Measurements from ENCODE around the gene SPNS2.

SPNS2 gene

DNA sequence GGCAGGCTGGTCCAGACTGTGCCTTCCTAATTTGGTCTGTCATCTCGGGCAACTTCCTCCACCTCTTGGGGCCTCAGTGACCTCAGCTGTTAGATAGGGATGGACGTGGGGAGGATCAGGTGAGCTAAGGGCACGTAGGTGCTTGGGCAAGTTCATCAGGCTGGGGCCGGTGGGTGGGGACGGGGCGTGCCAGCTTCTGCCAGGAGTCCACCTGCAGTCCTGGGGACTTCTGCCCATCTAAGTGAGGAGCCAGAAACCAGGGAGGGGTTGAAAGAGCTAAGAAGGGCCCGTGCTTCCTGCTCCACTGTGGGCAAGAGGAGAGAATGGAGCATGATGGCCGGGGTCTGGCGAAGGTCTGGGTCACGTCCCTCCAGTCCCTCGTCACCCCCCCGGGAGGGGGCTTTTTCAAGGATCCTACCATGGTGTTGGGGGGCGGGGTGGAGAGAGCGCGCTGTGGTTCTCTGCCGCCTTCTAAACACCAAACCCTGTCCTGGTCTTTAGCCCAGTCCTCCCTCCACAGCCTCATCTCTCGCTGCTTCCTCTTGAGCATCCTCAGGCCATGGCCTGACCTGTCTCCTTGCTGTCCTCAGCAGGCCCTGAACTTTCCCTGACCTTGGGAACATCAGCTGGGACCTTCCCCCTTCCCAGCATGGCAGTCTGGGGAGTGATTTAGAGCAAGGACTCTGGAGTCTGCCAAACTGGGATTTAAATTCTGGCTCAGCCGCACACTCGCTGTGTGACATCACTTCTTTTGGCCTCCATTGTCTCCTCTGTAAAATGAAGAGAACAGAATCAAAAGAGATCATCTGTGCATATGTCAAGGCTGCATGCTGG is 21.6 kb downstream of the SPNS2 start:
- DNase-seq (ENCODE audit: low read depth), result no peak

DNA sequence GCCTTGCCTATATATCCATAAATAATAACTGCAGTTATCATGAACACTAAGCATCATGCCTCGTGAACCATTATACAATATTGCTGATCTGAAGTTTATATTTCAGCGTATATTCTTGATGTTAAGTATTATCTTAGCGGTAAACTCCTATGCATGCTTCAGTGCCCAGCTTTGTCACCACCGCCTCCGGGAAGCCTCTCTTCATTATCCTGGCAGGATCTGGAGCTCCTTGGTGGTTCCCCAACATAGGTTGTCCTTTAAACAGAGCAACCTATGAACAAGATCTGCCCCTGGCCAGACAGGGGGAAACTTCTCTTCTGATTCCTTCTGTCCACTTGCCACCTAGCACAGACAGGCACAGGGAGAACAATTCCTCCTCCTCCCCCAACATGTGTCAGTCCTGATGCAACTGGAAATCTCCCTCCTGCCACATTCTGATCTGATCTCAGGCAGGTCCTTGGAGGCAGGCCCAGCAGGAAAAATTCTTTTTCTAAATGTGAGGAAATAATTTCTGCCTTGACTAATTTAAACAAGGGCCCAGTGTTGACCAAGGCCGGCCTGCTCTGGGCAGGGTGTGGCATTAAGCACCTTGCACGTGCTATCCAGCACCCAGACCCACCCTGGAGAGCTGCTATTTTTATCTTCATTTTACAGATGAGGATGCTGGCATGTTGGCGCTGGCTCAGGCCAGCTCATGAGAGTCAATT is 22.4 kb downstream of the SPNS2 start:
- DNase-seq (ENCODE audit: low read depth), result no peak

DNA sequence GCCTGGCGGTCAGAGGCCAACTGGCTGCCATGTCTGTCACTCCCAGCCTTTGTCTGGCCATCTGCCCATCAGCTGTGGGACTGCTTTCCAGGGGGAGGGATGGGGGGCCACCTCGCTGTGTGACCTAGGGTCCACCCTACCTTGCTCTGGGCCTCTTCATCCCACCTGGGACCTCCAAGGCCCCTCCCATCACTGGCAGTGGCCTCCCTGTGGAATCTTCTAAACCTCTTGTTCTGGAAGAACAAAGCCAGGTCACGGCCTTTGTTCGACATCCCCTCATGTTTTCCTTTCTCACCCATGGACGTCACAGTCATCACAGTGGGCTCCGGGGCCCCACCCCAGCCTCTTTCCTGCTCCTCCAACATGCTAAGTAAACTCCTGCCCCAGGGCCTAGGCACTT is 24.0 kb downstream of the SPNS2 start:
- no peak for DNase-seq (ENCODE audit: low read depth)

DNA sequence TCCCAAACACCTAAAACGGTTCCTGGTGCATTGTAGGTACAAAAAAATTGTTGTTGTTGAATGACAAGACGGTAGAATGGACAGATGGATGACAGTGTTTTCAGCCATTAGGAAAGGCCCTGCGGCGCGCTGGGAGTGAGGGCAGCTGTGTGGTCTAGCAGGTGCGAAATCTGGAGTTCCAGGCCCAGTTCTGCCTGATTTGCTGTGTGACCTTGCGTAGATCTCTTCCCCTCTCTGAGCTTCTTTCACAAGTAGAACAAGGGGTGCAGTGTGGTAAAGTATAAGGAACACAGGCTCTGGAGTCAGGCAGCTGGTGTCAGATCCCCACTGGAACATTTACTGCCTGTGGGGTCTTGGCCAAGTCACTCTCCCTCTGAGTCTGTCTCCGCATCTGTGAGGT is 25.3 kb downstream of the SPNS2 start:
- DNase-seq (ENCODE audit: low read depth), result no peak

DNA sequence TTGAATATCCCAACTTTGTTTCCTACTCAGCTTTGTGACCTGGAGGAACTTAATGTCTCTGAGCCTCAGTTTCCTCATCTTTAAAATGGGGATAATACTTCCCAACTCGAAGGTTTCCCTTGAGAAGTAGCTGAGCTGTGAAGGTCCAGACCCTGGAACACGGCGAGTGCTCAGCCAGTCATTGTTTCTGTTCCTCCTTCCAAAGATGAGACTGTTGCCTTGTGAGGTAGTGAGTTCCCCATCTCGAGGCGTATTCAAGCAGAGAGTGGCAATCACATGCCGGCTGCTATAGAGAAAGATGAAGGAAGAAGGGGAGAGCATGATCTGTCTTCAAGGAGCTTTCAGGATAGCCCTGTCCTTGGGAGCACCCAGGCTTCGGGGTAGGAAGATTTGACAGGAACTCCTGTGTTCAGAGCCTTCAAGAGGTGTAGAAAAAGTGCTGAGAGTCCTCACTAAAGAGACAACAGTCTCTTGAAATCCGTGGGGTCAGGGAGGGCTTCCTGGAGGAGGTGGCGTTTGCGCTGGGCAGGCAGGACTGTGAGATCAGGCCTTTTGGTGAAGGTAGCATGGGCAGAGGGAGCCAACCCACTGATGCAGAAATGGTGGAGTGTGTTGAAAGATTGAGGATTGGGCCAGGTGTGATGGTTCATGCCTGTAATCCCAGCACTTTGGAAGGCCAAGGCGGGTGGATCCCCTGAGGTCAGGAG is 27.2 kb downstream of the SPNS2 start:
- DNase-seq (ENCODE audit: low read depth), result no peak

DNA sequence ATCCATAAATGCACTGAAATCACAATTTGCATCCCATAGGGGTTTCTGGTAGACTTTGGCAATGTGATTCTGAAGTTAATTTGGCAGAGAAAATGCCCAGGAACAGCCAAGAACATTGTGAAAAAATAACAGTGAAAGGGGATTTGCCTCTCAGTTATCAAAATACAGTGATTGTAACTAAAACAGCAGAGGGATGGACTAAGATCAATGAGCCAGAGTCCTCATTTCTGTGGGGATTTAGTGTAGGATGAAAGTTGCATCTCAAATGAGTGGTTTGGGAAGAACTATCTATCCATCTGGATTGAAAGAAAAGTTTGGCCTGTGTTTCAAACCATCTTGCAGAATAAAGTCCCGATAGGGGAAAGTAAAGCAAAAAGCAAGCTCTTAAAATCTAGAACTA is 28.5 kb downstream of the SPNS2 start:
- no peak for DNase-seq (ENCODE audit: low read depth)

DNA sequence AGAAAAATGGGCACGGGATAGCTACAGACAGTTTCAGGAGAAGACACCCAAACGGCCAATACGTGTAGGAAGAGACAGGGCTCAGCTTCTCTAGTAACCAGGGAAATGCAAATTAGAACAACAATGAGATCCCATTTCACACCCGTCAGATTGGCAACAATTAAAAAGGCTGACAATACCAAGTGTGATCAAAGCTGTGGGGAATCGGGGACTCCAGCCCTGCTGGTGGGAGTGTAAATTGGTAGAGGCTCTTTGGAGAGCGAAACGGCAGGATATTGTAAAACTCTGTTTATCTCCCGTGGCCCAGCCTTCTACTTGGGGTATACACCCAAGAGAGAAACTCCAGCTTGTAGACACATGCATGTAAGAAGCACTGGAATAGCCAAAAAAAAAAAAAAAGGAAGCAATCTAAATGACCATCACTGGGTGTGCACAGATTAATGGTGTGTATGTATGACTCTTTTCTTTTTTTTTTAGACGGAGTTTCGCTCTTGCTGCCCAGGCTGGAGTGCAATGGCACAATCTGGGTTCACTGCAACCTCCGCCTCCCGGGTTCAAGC is 29.0 kb downstream of the SPNS2 start:
- no peak for DNase-seq (ENCODE audit: low read depth)

DNA sequence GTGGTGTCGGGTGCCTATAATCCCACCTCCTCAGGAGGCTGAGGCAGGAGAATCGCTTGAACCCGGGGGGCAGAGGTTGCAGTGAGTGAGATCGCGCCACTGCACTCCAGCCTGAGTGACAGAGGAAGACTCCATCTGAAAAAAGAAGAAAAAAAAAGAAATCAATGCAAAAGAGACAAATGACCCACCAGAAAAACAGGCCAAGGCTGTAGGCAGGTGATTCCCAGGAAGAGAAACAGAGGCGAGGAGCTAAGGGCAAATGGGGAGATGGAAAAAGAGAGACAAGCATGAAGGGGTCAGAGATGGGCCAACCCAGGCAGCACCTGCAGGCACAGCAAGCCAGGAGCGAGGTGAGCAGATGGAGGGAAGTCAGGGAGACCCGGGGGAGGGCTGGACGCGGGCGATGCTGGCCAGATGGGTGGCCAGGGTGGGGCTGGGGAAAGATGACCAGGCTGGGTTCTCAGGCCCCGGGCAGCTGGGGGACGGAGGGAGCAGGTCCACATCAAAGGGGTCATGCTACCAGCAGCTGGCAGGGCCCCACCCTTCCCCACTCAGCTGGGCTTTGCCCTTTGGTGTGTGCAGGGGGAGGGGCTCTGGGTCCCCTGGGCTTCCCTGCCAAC is 31.0 kb downstream of the SPNS2 start:
- DNase-seq (ENCODE audit: low read depth), result no peak

DNA sequence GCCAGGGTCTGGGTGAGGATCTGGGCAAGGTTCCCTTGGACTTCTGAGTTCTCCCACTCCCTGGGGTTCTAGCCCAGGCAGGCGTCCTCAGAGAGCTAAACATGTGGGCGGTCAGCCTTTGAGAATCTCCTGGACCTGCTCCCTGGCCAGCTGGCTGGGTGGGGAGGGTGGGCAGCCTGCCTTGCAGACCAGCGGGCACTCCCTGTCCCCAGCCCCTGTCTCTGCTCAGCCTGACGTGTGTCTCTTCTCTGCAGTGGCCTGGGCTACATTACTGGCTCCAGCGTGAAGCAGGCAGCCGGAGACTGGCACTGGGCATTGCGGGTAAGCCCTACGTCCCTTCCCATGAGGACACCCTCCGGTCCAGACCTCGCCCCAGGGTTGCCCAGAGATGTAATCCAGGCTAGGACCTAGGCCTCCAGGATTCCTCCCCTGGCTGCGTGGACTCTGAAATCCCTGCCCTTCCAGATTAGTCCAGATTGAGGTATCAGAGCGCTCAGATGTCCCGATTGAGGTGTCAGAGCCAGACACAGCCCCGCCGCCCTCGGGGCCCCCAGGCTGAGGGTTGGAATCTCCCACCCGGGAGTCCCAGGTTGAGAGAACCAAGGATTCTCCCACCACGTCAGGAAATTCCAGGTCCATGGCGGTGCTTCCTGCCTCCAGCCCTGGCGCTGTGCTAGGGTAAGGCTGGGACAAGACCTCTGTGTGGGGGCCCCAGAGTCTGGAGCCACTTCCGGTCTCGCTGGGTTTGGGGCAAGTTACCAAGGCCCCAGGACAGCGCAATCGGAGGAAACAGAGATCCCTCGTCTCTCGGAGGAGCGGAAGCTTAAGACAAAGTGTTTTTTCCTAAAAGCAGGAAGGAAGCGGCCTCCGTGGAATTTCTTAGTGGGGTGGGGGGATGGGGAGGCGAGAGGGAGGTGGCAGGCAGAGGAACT is 32.4 kb downstream of the SPNS2 start:
- DNase-seq (ENCODE audit: low read depth), result no peak

DNA sequence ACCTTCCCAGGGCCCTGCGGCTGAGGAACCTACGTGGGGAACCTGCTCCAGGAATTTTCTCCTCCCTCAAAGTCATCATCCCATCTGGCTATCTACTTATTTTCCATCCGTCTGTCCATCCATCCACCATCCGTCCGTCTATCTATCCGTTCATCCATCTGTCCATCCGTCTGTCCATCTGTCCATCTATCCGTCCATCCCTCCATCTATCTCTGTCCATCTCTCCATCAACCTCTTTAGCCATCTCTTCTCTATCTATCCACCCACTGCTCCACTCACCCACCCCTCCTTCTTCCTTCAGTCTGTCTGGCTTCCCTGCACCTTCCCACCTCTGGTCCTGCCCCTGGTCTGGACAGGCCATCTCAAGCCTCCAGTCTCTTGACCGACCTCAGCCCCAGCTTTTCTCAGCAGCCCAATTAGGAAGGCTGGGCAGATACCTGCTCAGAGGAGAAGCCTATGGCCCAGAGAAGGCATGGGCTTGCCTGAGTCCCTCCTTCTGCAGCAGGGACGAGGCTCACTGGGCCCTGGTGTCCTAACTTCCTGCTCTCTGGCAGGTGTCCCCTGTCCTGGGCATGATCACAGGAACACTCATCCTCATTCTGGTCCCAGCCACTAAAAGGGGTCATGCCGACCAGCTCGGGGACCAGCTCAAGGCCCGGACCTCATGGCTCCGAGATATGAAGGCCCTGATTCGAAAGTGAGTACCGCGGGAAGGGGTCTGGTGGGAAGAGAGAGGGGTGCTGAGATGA is 33.5 kb downstream of the SPNS2 start:
- no peak for DNase-seq (ENCODE audit: low read depth)

DNA sequence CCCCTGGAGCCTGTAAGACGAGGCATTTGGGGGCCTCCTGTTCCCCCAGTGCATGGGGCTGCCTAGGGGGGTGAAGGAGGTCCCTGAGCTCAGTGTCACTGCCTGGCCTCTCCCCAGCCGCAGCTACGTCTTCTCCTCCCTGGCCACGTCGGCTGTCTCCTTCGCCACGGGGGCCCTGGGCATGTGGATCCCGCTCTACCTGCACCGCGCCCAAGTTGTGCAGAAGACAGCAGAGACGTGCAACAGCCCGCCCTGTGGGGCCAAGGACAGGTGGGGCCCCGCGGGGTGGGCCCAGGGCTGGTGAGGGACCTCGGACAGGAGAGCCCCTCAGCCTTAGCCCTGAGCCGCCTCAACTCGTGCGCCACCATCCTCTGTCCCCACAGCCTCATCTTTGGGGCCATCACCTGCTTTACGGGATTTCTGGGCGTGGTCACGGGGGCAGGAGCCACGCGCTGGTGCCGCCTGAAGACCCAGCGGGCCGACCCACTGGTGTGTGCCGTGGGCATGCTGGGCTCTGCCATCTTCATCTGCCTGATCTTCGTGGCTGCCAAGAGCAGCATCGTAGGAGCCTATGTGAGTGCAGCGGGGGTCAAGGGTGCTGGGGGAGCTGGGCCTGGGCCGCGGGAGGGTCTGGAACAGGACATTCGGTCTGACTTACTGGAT is 34.3 kb downstream of the SPNS2 start:
- no peak for DNase-seq (ENCODE audit: low read depth)

DNA sequence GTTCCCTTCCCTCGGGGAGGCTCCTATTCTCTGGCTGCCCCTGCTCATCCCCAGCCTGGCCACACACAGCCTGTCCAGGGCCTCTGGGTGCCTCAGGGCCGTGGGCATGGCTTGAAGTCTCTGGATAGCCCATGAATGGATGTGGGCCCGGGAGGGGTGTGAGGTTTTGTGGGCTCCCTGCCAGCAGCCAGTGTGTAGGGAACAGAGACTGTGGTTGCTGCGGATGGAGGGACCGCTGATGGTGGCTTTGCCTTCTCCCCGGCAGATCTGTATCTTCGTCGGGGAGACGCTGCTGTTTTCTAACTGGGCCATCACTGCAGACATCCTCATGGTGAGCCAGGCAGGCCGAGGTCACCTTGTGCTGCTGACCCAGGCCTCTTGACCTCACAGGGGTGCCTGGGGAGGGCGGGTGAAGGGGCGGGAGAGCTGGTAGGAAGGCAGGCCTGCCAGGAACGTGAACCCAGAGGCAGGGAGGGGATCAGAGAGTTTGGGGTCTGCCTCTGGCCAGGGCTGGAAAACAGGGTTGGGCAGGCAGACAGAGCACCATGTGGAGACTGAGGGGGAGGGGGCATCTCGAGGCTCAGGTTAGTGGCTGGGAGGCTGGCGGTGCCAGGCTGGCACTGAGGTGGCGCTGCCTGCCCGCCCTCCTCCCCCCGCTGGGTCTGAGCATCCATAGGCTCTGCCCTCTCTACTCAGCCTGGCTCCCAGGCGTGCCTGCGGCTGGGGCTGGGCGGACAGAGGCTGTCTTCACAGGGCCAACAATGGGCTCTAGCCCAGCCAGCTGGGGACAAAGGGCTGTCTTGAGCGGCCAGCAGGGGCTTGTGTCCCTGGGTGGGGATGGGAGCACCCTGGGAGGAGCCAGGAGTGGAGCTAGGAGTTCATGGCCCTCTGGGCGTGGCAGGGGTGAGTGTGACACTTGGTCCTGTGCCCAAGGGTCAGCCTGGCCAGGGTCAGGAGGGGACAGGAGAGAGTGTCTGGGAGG is 35.1 kb downstream of the SPNS2 start:
- no peak for DNase-seq (ENCODE audit: low read depth)

DNA sequence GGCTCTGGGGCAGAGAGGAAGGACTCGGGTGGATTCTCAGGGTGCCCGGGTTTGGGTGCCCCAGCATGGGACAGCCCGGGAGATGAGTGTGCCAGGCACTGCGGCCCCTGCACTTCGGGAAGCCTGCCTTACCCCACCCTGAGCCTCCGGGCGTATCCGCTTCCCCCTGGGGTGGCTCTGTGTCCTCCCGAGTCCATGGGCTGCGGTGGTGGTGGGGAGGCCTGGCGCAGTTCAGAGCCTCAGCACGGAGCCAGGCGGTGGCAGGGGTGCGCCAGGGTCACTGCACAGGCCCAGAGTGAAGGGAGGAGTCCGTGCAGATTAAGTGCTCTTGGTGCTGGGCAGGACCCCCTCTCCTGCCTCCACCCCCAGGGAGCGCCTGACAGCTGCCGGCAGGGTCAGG is 35.8 kb downstream of the SPNS2 start:
- no peak for DNase-seq (ENCODE audit: low read depth)

DNA sequence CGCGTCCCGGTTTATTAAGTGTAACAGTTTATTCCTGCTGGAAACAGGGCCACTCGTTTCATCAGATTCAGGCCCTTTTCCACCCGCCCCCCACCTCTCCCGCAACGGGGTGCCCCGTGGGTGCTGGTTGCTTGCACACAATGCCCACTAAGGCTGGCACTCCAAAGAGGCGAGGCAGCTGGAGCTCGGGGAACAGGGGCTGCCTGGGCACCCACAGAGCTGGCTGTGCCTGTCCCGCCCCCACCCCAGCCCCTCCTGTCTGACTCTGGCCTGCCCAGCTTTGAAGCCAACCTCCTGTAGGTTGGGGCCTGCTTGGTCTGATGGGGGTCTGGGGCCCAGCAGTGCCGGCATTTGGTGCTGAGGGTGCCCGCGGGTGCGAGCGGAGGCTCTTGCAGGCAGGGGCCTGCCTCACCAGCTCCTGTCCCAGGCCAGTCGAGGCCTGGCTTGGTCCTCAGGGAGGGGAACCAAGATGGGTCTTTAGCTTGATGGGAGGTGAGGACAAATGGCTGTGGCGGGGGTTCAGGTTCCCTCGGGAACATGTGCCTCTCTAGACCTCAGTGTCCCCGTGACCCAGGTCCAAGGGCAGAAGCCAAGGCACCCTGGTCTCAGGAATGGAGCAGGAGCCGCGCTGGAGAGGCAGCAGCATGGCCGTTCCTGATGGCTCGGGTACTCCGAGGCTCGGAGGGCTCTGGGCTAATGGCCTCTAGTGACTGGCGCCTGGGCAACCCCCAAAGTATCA is 36.4 kb downstream of the SPNS2 start:
- DNase-seq (ENCODE audit: low read depth), result no peak

DNA sequence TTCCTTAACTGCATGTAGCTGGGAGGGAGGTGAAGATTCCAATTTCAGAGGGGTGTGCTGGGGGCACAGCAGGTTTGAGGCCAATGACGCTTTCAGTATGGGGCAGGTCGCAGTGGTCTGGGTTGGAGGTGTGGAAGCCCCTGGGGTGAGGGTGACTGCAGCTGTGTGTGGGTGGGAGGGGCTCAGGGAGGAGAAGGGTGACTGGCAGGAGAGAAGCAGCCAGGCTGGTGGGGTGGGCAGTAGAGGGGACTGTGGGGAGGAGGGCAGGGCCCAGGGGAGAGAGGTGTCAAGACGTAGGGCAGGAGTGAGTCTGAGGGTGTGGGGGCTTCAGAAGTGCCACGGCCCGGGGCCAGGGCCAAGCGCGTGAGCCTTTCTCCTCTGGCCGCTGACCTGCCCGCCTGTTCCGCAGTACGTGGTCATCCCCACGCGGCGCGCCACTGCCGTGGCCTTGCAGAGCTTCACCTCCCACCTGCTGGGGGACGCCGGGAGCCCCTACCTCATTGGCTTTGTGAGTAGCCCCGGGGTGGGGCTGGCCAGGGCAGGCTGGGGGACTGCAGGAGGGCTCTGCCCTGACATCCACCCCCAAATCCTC is 37.1 kb downstream of the SPNS2 start:
- no peak for DNase-seq (ENCODE audit: low read depth)

DNA sequence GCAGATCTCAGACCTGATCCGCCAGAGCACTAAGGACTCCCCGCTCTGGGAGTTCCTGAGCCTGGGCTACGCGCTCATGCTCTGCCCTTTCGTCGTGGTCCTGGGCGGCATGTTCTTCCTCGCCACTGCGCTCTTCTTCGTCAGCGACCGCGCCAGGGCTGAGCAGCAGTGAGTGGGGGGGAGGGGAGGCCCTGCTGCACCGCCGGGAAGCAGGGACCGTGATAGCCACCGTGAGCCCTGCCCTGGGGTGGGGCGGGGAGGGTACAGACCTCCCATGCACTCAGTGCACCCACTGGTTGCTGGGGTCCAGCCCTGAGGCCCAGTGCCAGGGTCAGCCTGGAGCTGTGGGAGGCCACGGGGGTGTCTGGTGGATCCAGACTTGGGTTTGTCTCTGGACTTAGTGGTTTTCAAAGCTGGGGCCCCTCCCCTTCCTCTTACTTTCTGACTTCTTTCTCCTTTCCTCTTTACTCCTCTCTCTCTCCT is 37.6 kb downstream of the SPNS2 start:
- no peak for DNase-seq (ENCODE audit: low read depth)

DNA sequence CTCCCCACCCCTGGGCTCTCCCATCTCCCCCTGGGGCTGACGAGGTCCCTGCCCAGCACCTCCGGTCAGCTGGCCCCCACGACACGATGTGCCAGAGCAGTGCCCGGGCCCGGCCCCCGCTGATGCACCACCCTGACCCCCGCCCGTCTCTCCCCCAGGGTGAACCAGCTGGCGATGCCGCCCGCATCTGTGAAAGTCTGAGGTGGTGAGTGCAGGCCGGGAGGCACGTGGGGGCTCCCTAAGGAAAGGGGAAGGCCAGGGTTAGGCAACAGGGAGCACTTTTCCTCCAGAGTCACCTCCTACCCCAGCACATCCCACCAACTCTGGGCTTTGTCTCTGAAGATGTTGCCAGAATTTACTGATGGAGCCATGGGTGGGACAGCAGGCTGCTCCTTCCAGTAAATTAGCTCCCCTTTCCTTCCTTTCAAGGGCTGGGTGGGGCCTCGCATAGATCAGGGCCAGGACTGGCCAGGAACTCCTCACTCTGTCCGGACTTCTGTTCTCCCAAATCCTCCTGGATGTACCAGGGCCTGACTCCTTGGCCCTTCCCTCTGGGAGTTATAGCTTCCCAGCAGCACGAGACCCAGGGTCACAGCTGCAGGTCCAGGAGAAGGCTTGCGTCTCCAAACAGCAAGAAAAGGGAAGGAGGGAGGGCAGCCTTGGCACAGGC is 38.2 kb downstream of the SPNS2 start:
- no peak for DNase-seq (ENCODE audit: low read depth)

Measured in stimulated activated CD8-positive, alpha-beta memory T cell treated with anti-CD3 and anti-CD28 coated beads, Interleukin-15, amount 100 ng/mL, for 24 hours (primary cell).